ENCODE data around the gene RORC.

Gene RORC

GRCh38 chr1:151847867-151848596 is 16.4 kb upstream of the RORC start:
- DNase-seq, result no peak

- DNase-seq, result no peak
These were observed 15.2 kb upstream of the RORC start for GRCh38 chr1:151846686-151847237.

DNA sequence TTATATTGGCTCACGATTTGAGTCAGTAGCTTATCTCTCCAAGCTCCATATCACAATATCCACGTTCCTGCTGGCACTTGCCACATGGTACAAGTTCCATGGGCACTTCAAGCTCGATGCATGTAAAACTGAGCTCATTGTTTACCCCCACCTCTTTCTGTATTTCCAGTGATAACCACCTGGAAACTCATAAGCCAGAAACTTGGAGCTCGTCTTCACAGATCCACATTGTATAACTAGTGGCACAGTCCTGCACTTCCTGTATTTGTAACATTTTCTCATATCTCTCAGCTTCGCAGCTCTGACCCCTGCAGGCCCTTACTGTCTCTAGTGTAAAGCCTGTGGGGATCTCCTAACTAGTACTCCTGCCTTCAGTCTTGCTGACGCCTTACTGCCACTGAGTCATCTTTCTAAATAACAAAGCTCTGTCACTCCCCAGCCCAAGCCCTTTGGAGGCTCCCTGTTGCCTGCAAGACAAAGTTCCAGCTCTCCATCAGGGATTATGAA is 14.5 kb upstream of the RORC start:
- DNase-seq, result no peak

DNA sequence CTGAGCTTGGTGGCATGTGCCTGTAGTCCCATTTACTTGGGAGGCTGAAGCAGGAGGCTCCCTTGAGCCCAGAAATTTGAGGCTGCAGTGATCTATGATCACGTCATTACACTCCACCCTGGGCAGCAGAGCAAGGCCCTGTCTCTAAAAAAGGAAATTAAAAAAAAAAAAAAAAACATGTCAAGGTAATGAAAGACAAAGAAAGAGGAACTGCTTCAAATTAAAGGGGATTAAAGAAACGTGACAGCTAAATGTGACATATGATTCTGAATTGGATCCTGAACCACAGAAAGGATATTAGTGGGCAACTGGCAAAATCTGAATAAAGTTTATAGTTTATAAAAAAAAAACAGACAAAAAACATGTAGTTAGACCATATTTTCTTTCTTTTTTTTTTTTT is 11.8 kb upstream of the RORC start:
- DNase-seq, result no peak

DNA sequence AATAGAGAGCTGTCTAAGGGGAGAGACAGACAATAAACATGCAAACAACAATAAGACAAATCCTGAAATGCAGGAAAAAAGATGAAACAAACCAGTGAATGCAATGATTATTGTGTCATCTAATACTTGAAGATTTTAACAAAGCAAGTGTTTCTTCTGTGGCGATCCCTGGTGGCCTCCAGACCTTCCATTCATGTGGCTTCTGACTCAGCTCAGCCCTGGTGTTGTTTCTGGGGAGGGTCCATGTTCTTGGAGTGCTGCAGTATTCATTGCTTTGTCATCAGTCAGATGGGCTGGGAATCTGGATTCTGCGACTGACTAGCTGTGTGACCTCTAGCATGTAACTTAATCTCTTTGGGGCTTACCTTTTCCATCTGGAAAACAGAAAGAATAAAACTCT is 9.5 kb upstream of the RORC start:
- DNase-seq, result no peak

DNA sequence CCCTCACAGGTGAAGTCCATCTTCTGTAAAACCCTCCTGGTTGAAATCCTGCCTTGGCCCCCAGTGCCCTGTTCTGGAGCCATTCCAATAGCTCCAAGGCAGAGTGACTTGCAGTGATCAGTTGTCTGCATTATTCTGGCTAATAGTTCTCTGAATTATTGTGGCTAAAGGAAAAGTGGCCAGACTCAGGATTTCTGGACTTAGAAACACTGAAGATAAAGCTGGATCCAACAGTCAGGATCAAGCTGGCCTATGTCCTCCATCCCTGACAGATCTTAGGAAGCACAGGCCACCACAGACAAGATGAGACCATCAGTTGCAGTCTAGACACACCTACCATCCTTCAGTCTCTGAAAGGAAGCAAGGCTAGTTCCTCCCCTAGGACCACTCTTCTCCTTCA is 8.8 kb upstream of the RORC start:
- no peak for DNase-seq

DNA sequence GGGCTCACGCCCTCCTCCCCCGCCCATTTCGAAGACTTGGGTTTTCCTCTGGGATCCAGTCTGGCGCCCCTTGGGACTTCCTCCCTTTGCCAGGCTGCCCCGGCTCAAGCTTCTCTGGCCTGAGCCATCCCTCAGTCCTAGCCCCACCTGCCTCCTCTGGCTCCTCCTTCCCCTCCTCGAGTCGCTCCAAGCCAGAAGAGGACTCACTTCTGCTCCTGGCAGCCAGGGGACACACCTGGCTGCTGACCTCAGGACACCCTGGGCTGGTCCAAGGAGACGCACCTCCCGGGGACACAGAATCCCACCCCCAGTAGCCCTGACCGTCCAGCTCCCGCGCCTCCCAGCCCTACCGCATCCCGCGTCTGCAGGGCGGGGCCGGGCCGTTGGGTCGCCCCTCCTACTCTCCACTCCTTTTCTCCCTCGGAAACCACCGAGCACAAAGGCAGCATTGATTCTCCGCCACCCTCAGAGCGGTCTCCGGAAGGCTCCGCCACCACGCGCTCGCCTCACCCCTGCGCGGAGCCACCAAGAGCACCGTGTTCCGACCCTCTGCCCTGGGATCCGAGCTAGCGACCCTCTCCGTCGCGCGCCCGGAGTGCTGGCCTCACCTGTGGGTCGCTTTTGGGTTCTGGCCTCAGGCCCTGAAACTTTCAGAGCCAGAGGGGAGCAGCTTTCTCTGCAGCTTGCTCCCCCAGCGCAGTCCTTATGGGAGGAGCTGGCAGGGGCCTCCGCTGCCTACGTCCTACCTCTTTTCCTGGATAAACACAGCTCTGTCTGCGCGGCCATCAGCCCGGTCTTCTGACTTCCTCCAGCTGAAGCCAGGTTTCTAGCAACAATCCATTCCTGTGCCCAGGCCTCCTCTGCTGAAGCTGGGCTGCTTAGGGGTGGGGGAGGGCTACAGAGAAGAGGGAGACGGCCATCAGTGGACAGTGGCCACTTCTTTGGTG is 8.1 kb upstream of the RORC start, which contains the start of gene C2CD4D:
C2CD4D (minus strand) TSS at position 364 of the 947 bp plus-strand sequence. CDS start 831 bp downstream, outside the sequence.
- peak; percentile 73 for DNase-seq

- no peak for DNase-seq
These were observed 7.4 kb upstream of the RORC start for GRCh38 chr1:151839082-151839412.

- DNase-seq, result no peak
These were observed 6.8 kb upstream of the RORC start for GRCh38 chr1:151838222-151839081.

- no peak for DNase-seq
These were observed 6.3 kb upstream of the RORC start for GRCh38 chr1:151837884-151838221.

- DNase-seq, result no peak
These were observed 5.6 kb upstream of the RORC start for GRCh38 chr1:151837197-151837596.

GRCh38 chr1:151835596-151835995 is 4.0 kb upstream of the RORC start:
- no peak for DNase-seq

DNA sequence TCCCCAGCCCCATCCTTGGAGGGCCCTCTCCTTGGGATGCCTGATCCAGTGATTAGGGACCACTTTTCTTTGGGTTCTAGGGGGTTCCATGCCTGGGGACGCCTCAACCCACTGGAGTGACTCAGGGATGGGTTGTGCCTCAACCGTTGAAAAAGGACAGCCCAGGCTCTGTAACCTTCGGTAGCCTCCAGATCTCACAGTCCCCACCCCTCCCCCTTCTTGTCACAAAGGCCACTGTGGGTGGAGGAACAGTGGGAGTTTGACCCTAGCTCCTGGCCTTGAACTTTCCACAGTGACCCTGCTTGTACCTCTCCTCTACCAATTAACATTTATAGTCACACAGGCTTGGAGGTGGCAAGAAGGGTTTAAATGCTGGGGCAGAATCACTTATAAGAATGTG is 2.6 kb upstream of the RORC start:
- DNase-seq, result no peak

GRCh38 chr1:151833172-151833900 is 1.7 kb upstream of the RORC start:
- no peak for DNase-seq

GRCh38 chr1:151832318-151832980 is 847 bp upstream of the RORC start:
- DNase-seq, result no peak

DNA sequence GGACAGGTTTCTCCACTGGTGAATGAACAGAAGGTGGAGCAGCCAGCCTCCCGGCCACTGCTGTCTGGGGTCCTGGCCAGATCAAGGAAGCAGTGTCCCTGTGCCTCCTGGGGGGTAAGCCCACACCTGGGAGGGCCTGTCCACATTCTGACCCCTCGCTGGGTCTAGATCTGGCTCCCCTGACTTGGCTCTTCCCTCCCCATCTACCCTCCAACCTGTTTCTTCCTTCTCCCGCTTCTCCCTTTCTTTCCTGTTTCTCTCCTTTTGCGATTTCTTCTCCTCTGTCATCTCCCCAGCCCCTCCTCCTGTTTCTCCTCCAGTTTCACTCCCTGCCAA is 378 bp downstream of the RORC start:
- DNase-seq, result no peak

- no peak for DNase-seq
These were observed 1.5 kb downstream of the RORC start for GRCh38 chr1:151830055-151830454.

DNA sequence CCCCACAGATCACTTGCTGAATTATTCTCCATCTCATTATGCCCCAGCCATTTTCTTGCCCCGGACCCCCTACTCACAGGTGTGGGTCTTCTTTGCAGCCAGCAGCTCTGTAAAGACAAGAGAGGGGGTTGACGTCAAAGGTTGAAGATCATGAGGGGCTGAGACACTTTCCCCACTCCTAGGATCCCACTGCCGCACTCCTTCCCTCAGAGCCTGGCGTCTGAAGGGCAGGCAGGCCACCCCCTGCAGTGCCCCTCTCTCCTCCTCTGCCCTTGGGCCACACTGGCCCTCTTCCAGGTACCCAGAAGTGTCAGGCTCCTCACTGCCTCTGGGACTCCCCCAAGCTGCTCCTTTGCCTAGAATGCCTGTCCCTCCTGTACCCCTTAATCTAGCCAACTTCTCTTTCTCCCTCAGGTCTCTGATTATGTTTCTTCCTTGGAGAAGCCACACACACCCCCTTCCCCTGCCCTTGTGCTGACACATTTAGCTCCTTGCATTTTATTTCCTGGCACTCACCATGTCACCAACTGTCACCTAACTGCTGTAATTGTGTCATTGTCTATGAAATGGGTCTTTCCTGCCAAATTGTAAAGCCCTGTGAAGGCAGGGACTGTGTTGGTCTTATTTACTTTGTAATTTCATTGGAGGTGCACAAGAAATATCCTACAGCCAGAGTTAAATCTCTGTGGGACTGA is 2.1 kb downstream of the RORC start:
- DNase-seq, result no peak

DNA sequence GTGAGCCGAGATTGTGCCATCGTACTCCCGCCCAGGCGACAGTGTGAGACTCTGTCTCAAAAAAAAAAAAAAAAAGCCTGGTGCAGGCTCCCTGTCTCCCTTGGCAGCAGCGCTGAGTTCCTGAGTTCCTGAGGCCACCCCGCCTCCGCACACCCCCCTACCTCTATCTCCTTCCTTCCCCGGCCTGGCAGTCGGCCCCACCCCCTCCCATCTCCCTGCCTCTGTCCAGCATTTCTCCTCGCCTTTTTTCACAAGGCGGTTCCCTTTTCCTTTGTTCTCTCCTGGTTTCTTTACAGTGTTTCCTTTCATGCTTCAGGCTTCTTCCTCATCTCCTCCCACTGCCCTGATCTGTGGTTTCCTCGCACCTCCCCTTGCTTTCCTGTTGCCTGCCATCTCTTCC is 2.7 kb downstream of the RORC start:
- peak; percentile 61 for DNase-seq

DNA sequence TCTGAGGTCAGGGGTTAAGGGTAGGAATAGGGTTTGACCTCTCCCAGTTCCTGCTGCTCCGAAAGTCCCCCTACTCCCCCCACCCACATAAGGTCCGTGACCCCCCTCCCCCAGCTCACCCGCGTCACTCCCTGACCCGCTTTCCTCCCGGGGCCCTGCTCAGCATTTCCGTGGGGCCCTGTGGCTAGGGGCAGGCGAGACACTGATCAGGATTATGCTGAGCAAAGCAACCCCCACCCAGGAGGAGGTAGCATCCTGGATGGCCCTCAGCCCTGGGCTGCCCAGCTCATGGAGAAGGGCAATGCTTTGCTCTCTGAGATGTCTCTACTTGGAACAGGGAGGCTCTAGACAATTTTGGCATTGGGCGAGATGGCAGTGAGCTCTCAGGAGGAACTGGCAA is 3.7 kb downstream of the RORC start:
- DNase-seq, result no peak
